ENCODE data around the gene TLL2.

Gene TLL2

GRCh38 chr10:96371356-96371755, 142.4 kb downstream of the TLL2 start:
- no peak overlapping the region for H3K27ac ChIP-seq
- TF ChIP-seq CTCF (IDR thresholded peaks at IDR 0.05), result no peak
- no peak overlapping the region for H3K4me2 ChIP-seq (ENCODE audit: low read length)
- no peak overlapping the region for H3K9ac ChIP-seq
- H3K4me1 ChIP-seq, result peaks cover 3% of the 10 kb centered on the region
- no peaks in the 10 kb centered on the region for H3K9me3 ChIP-seq (ENCODE audit: control insufficient read depth, low read length)
- no peaks in the 10 kb centered on the region for H3K79me2 ChIP-seq
- H3K36me3 ChIP-seq (ENCODE audit: control insufficient read depth, insufficient read depth, low read length), result no peaks in the 10 kb centered on the region
- no peak overlapping the region for H3K4me3 ChIP-seq (ENCODE audit: low read depth, low read length)
- H3K27me3 ChIP-seq (ENCODE audit: control insufficient read depth, insufficient read depth, low read length), result no peaks in the 10 kb centered on the region
- no peak overlapping the region for H2AFZ ChIP-seq

- Histone ChIP-seq H3K79me2 (no peaks in the 10 kb centered on the region), H3K27ac (no peak overlapping the region), H3K4me3 (ENCODE audit: low read depth, low read length) (no peak overlapping the region), H3K9me3 (ENCODE audit: control insufficient read depth, low read length) (no peaks in the 10 kb centered on the region), H3K27me3 (ENCODE audit: control insufficient read depth, insufficient read depth, low read length) (no peaks in the 10 kb centered on the region), H3K4me2 (ENCODE audit: low read length) (no peak overlapping the region), H3K4me1 (peaks cover 2% of the 10 kb centered on the region), H2AFZ (no peak overlapping the region), H3K36me3 (ENCODE audit: control insufficient read depth, insufficient read depth, low read length) (no peaks in the 10 kb centered on the region), H3K9ac (no peak overlapping the region)
- TF ChIP-seq CTCF (IDR thresholded peaks at IDR 0.05), result peak; percentile 80
Observed at GRCh38 chr10:96370584-96371157, 143.1 kb downstream of the TLL2 start.

GRCh38 chr10:96369890-96370583, 143.7 kb downstream of the TLL2 start:
- no peak overlapping the region for H3K4me3 ChIP-seq (ENCODE audit: low read depth, low read length)

GRCh38 chr10:96368971-96369370, 144.8 kb downstream of the TLL2 start:
- TF ChIP-seq CTCF (IDR thresholded peaks at IDR 0.05), result no peak
- H3K36me3 ChIP-seq (ENCODE audit: control insufficient read depth, insufficient read depth, low read length), result no peaks in the 10 kb centered on the region
- no peaks in the 10 kb centered on the region for H3K27me3 ChIP-seq (ENCODE audit: control insufficient read depth, insufficient read depth, low read length)
- H3K9me3 ChIP-seq (ENCODE audit: control insufficient read depth, low read length), result no peaks in the 10 kb centered on the region
- H2AFZ ChIP-seq, result no peak overlapping the region
- no peaks in the 10 kb centered on the region for H3K4me1 ChIP-seq
- H3K4me3 ChIP-seq (ENCODE audit: low read depth, low read length), result no peak overlapping the region
- H3K9ac ChIP-seq, result no peak overlapping the region
- H3K27ac ChIP-seq, result no peak overlapping the region
- H3K4me2 ChIP-seq (ENCODE audit: low read length), result no peak overlapping the region
- no peaks in the 10 kb centered on the region for H3K79me2 ChIP-seq

More at GRCh38 chr10:96369890-96370583, 143.7 kb downstream of the TLL2 start:
- Histone ChIP-seq H3K79me2 (no peaks in the 10 kb centered on the region), H3K27ac (no peak overlapping the region), H3K9ac (no peak overlapping the region), H3K36me3 (ENCODE audit: control insufficient read depth, insufficient read depth, low read length) (no peaks in the 10 kb centered on the region), H2AFZ (no peak overlapping the region), H3K9me3 (ENCODE audit: control insufficient read depth, low read length) (no peaks in the 10 kb centered on the region), H3K4me1 (no peaks in the 10 kb centered on the region), H3K4me2 (ENCODE audit: low read length) (no peak overlapping the region), H3K27me3 (ENCODE audit: control insufficient read depth, insufficient read depth, low read length) (no peaks in the 10 kb centered on the region)
- TF ChIP-seq CTCF (IDR thresholded peaks at IDR 0.05), result no peak

GRCh38 chr10:96367470-96367869, 146.3 kb downstream of the TLL2 start:
- Histone ChIP-seq H3K36me3 (ENCODE audit: control insufficient read depth, insufficient read depth, low read length) (no peaks in the 10 kb centered on the region), H2AFZ (no peak overlapping the region), H3K27ac (no peak overlapping the region), H3K27me3 (ENCODE audit: control insufficient read depth, insufficient read depth, low read length) (no peaks in the 10 kb centered on the region), H3K4me2 (ENCODE audit: low read length) (no peak overlapping the region), H3K4me3 (ENCODE audit: low read depth, low read length) (no peak overlapping the region), H3K9me3 (ENCODE audit: control insufficient read depth, low read length) (no peaks in the 10 kb centered on the region), H3K4me1 (no peaks in the 10 kb centered on the region), H3K9ac (no peak overlapping the region), H3K79me2 (no peaks in the 10 kb centered on the region)
- no peak for TF ChIP-seq CTCF (IDR thresholded peaks at IDR 0.05)
